Measurements from ENCODE around the gene CPTP.
A peak's percentile ranks its signal among the peaks of the same experiment; 100 is the strongest.

CPTP gene

GRCh38 chr1:1336931-1337792 lies 12.6 kb downstream of the CPTP start:
- DNase-seq: no peak

- DNase-seq: no peak
Measured at GRCh38 chr1:1337793-1338147, 13.2 kb downstream of the CPTP start.

DNA sequence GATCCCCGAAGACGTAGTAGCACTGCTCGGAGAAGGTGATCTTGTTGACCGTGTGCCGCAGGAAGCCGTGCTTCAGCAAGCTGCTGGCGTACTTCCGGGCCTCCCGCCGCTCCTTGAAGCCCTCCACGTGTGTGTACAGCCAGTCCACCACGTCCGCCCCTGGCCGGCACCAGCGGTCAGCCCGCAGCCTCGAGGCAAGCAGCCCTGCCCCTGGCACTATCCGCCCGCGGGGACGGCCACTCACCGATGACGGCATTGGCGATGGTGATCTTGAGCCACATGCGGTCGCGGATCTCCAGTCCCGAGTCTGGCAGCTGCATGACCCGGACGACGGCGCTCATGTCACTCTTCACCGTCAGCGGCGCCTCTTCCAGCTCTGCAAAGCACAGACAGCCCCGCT lies 13.7 kb downstream of the CPTP start:
- DNase-seq: no peak

GRCh38 chr1:1340185-1340584 lies 15.6 kb downstream of the CPTP start:
- DNase-seq: no peak

- DNase-seq: no peak
Measured at GRCh38 chr1:1340791-1341548, 16.4 kb downstream of the CPTP start.

DNA sequence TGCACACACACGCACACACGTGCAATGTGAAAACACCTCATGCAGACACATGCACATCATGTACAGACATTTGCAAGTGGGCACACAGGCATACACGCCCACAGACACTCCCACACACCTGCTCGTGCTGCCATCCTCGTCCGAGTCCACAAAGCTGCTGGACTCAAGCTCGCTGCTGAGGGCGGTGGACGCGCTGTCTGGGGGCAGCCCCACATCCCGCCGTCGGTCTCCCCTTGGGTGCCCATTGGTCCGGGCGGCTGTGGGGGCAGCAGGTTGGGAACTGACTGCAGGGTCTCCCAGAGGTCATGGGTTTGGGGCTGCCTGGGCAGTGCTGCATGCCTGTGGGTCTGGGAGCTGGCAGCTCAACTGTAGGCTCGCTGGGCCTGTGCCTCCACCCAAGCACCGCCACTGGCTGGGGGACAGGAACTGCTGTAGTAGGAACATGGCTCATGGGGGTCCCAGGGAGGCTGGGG lies 17.0 kb downstream of the CPTP start:
- no peak for DNase-seq

- DNase-seq: no peak
Measured at GRCh38 chr1:1342061-1342562, 17.5 kb downstream of the CPTP start.

DNA sequence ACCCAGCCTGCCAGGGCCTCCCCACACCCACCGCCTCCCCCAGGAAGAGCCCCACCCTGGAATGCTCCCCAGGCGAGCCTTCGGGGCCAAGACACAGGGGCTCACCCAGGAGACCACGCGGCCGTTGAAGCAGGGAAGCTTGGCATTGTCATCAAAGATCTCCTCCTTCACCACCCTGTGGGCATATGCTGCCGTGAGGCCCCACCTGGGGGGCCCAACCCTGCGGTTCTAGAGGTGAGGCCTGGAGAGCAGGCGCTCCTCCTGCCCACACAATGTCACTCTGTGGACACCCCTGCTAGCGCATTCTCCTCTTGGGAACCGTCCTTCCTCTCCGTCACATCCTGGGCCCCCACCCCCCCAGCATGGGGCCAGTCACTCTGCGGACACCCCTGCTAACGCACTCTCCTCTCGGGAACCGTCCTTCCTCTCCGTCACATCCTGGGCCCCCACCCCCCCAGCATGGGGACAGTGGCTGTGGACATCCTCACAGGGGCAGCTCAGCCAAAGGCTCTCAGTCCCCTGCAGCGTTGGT lies 18.0 kb downstream of the CPTP start:
- no peak for DNase-seq

DNA sequence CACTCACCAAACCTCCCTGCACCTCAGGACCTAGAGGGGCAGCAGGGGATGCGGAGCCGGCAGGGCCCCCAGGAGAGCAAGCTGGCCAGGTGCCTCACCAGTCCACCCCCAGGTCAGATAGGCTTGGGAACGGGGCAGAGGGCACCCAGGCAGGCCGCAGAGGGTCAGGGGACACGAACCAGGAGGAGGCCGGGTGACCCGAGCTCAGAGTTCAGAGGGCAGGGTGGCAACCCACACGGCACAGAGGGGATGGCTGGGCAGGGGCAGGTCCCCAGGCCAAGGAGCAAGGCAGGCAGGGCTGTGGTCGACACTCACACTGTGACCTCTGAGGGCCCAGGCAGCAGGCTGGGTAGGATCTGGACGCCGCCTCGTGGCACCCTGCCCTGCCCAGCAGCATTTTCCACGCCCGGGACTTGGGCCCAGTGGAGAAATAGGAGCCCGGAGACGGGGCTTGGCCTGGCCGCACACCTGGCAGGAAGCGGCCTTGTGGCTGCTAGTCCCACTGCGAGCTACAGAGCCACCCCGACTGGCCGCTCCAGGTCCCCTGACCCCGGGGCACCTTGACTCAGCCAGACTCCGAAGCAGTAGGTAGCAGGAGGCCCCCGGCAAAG lies 19.3 kb downstream of the CPTP start:
- no peak for DNase-seq

- no peak for DNase-seq
Measured at GRCh38 chr1:1344655-1345361, 20.2 kb downstream of the CPTP start.

GRCh38 chr1:1345384-1345783 lies 20.8 kb downstream of the CPTP start:
- no peak for DNase-seq

DNA sequence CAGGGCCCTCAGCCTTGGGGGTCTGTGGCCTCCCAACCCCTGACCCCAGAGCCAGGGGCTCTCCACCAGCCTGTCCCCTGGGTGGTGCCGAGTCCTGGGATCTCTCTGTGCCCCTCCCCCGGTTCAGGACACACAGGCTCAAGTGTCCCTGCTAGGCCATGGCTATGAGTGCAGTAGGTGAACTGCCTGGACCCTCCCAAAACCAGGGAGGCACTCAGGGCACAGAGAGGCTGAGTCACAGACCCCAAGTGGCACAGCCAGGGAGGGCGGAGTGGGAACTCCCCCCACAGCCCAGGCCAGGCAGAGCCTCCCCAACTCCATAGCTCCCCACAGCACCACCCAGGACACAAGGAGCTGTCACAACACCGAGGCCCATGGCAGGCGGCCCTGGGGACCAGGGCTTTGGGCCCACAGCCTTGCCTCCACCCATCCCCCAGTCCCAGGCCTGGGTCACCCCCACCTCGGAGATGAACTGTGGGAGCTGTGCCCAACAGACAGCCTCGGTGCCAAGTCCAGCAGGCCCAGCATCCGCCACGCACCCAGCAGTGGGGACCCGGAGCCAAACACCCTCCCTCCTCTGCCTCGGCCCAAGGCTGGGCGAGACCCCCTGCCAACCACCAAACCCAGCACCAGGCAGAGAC lies 21.4 kb downstream of the CPTP start:
- no peak for DNase-seq

DNA sequence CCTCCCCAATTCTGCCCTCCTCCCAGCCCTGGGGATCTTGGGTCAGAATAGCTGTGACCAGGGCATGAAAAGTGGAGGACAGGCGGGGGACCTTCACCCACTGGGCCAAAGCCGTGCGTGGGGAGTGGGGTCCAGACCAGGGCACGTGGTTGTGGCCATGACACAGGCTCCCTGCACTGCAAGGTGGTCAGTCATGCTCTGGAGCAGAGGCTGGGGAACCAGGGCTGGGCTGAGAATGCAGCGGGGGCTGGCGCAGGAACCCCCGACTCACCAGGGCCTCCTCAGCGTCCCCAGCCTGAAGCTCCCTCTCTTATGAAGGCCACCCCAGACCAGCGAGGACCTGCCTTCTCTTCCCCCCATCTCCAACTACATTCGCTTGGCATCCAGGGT lies 21.9 kb downstream of the CPTP start:
- no peak for DNase-seq

DNA sequence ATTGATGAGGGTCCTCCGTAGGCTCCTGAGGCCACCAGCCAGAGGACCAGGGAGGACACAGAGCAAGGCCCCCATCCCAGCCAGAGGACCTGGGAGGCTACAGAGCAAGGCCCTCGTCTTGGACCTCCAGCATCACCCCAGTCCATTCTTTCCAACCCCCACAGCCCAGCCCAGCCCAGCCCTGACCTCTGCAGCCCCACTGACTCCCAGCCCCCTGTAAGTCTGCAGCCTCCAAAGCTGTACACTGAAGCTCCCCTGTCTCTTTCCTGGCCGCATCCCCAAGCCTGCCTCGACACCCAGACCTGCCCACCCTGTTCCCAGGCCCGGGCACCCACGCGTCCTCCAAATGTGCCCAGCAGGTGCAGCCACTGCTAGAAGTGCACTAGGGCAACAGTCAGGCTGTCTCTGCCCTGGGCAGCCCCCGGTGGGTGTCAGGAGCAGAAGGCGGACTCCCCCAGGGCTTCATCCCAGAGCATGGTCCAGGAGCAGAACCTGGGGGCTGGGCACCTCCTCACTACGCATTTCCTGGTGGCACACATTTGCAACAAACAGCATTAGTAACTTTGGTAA lies 22.5 kb downstream of the CPTP start:
- no peak for DNase-seq

- peak; percentile 88 for DNase-seq
Measured at GRCh38 chr1:1347663-1348419, 23.2 kb downstream of the CPTP start.

DNA sequence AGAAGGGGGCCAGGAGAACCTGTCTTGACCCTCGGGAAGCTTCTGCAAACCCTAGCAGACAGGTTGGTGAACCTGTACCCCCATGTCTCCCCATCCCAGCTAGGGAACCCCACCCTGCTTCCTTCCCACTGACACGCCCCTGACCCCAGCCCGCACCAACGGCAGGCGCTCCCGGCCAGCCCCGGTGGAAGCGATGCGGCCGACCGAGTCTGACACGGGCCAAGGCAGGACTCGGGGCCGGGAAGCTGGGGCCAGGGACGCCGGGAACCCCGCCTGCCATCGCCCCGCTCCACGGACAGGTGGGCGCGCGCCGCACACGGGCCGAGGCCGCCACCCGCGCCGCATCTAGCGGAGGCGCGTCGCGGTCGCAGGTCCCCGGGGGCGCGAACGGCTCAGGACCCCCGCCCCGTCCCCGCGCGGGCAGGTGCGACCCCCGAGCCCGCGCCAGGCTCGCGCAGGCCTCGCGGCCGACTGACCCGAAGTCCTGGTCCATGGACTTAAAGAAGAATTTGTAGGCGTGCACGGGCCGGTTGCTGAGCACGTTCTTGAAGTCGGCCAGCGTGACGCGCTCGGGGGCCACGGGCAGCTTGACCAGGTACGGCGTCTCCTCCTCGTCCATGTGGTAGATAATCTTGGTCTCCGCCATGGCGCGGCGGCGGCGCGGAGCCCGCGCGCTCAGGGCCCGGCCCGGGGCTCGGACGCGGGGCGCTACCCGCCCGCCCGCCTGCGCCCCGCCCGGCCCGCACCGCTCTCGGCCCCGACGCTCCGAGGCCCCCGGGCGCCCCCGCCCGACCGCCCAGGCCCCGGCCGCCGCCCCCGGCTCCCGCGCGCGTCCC lies 24.0 kb downstream of the CPTP start:
- no peak for DNase-seq

DNA sequence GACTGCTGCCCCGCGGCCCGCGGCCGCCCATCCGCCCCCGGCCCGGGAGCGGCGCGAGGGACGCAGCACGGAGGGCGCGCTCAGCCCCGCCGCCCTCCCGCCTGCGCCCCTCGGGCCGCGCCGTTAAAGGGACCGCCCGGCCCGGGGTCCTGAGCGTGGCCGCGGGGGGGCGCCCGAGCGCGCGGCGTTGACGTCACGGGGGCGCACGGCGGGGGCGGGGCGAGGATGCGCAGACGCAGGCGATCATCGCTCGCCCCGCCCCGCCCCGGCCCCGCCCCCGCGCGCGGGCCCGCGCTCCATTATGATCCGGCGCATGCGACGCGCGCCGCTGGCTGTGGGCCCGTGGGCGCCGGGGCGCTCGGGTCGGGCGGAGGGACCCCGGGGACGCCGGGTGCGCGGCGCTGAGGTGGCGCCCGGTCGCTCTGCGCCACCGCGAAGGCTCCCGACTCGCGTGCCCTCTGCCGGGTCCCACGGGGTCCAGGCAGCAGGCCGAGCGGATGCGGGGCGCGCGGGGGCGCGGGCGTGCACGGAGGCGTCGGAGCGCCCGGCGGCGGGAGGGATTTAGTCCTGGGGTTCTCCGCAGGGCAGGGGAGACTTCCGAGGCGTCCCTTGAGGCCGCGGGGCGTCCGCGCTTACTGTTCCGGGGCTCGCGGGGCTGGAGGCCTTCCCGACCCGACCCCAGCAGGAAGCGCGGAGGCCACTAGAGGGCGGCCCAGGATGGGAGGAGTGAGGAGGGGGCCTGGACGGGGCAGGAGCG lies 24.8 kb downstream of the CPTP start, which contains the start of gene DVL1:
Gene DVL1 (minus strand): TSS at position 163 of the 757 bp plus-strand sequence. CDS start 353 bp downstream, outside the sequence.
- peak; percentile 86 for DNase-seq

GRCh38 chr1:1351511-1352427 lies 27.2 kb downstream of the CPTP start:
- no peak for DNase-seq
